Measurements from ENCODE around the gene LGALSL. TPM values are rescaled to one million over a fixed set of nuclear protein-coding genes. Genes with fewer than 3 reads are reported as not detected.

The LGALSL gene
- total RNA-seq, 4 donors from 2014 or later: 74.2 to 133 (median 106) TPM

DNA sequence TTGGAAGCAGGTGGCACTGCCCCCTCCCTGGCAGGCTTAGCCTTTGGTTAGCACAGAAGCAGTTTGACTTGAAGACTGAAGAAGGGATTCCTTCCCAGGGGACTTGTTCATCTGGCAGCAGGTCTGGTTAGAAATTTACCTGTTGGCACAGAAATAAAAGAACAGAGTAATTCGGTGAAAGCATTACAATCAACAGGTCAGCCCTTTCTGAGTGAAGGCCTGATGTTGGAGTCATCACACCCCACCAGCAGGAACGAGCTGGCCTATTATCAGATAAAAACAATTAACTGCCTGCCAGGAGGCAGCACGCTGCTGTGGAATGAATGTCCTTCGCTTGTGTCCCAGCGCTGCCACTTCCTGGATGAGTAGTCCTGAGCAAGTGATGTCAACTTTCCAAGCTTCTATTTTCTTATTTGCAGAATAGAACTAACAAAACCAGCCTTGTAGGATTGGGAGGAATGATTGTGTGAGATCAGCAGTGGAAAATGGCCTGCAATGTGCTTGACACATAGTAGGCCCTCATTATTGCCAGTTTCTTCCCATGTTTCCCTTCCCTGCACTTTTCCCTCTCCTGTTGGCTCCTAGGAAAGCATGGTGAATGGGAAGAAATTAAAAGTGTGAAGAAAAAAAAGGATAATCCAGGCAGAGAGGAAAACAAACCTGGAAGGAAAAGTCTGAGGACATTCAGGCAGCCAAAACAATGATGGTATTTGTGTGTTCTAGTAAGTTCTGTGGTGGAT, 29.0 kb downstream of the LGALSL start:
- H3K9me3 ChIP-seq: no peaks in the 10 kb centered on the region
- no peak for DNase-seq (ENCODE audit: low spot score in 2 of 2)
- H3K27me3 ChIP-seq: no peaks in the 10 kb centered on the region
- no peaks in the 10 kb centered on the region for H3K36me3 ChIP-seq
- no peak overlapping the region for H3K4me3 ChIP-seq
- peaks cover 42% of the 10 kb centered on the region for H3K4me1 ChIP-seq
- peak overlapping the region; percentile 32 for H3K27ac ChIP-seq
- 30% methylated on average over 5 of the region's 5 CpGs for WGBS
- TF ChIP-seq, protein P1, sequence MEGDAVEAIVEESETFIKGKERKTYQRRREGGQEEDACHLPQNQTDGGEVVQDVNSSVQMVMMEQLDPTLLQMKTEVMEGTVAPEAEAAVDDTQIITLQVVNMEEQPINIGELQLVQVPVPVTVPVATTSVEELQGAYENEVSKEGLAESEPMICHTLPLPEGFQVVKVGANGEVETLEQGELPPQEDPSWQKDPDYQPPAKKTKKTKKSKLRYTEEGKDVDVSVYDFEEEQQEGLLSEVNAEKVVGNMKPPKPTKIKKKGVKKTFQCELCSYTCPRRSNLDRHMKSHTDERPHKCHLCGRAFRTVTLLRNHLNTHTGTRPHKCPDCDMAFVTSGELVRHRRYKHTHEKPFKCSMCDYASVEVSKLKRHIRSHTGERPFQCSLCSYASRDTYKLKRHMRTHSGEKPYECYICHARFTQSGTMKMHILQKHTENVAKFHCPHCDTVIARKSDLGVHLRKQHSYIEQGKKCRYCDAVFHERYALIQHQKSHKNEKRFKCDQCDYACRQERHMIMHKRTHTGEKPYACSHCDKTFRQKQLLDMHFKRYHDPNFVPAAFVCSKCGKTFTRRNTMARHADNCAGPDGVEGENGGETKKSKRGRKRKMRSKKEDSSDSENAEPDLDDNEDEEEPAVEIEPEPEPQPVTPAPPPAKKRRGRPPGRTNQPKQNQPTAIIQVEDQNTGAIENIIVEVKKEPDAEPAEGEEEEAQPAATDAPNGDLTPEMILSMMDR (IDR thresholded peaks at IDR 0.05): no peak
- no peak for TF ChIP-seq POLR2AphosphoS5 (IDR thresholded peaks at IDR 0.05)
- no peak for TF ChIP-seq POLR2A (IDR thresholded peaks at IDR 0.05)
- TF ChIP-seq EP300 (IDR thresholded peaks at IDR 0.05): no peak

DNA sequence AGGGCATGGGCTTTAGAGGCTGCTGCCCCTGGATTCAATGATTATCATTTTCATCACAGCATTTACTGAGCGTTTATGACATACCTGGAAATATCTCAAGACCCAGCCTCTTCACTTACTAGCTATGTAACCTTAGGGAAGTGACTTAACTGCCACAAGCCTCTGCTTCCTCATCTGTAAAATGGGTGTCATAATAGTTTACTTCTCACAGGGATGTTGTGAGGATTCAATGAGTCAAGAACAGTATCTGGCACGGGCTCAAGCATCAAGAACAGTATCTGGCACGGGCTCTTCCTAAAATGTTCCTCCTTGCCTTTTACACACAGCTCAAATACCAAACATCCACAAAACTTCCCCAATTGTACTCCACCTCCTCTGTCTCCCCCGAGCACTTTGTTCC, 31.4 kb downstream of the LGALSL start:
- no peaks in the 10 kb centered on the region for H3K36me3 ChIP-seq
- peaks cover 42% of the 10 kb centered on the region for H3K4me1 ChIP-seq
- 44% methylated on average over 4 of the region's 4 CpGs for WGBS
- H3K4me3 ChIP-seq: no peak overlapping the region
- no peaks in the 10 kb centered on the region for H3K27me3 ChIP-seq
- TF ChIP-seq POLR2A (IDR thresholded peaks at IDR 0.05): no peak
- TF ChIP-seq EP300 (IDR thresholded peaks at IDR 0.05): no peak
- TF ChIP-seq, protein P1 (IDR thresholded peaks at IDR 0.05): no peak
- DNase-seq (ENCODE audit: low spot score in 2 of 2): no peak
- peak overlapping the region; percentile 73 for H3K27ac ChIP-seq
- H3K9me3 ChIP-seq: no peaks in the 10 kb centered on the region

DNA sequence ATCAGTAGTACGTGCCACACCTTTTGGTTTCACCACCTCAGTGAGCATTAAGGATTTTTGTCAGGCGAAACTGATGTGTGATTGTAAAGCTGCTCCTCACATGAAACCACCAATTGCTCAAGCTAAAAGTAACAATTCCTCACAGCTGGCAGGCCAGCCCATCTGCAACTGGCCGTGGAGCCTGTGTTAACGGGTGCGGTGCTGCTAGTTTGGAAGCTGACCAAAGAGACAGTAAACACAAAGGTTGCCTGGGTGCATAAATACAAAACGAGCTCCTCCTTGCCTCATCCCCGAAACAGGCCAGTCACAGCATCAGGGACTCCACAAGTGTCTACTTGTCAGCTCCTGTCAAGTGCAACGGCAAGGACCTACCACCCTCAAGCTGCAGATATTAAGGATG, 32.0 kb downstream of the LGALSL start:
- Histone ChIP-seq H3K4me1 (peaks cover 42% of the 10 kb centered on the region), H3K36me3 (no peaks in the 10 kb centered on the region), H3K4me3 (no peak overlapping the region), H3K27me3 (no peaks in the 10 kb centered on the region), H3K9me3 (no peaks in the 10 kb centered on the region), H3K27ac (peak overlapping the region; percentile 73)
- TF ChIP-seq EP300 (IDR thresholded peaks at IDR 0.05) (no peak), POLR2A (IDR thresholded peaks at IDR 0.05) (no peak), POLR2AphosphoS5 (IDR thresholded peaks at IDR 0.05) (peak in 2 of 3 donors; percentile 47 to 64)
- TF ChIP-seq, protein P1 (IDR thresholded peaks at IDR 0.05): no peak
- WGBS: 29% methylated on average over 8 of the region's 8 CpGs
- peak in 1 of 2 donors; percentile 71 for DNase-seq (ENCODE audit: low spot score in 2 of 2)

DNA sequence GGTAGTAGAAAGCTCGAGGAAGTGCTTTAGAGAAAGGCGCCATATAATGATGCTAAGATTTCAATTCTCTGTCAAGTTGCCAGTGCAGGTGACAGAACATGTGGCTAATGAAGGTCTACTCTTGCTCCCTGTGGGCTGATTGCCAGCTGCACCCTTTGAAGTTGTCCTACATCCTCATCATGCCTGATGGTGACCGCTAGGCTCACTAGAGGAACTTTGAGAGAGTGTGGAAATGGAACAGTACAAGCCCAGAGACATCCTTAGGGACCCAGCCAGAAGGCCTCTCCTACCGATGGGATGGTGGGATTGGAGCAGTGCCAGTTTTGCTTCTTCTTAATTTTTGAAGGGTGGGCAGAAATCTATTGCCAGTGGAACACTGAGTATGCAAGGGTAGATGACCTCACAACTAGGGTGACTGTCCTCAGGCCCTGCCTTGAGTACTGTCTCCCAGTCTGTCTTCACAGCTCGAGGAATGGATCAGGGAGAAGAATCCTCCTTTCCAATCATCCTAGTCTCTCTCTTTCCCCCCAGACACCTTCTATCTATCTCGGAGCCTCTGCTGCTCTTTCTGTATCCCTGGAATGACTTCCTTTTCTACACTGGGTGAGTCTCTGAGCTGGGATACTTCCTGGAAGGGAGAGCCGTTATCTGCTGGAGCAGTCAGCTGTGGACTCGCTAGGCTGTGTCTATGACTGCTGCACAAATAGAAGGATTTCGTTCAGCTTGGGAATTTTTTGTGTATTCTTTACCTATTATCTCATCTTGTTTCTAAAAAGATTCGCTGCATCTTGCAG, 33.5 kb downstream of the LGALSL start:
- DNase-seq (ENCODE audit: low spot score in 2 of 2): peak in 1 of 2 donors; percentile 65
- WGBS: 56% methylated on average over 10 of the region's 10 CpGs

More for the DNA sequence above, 33.5 kb downstream of the LGALSL start:
- no peaks in the 10 kb centered on the region for H3K36me3 ChIP-seq
- TF ChIP-seq, protein P1 (IDR thresholded peaks at IDR 0.05): no peak
- no peak for TF ChIP-seq EP300 (IDR thresholded peaks at IDR 0.05)
- no peak for TF ChIP-seq POLR2AphosphoS5 (IDR thresholded peaks at IDR 0.05)
- TF ChIP-seq POLR2A (IDR thresholded peaks at IDR 0.05): no peak
- no peaks in the 10 kb centered on the region for H3K9me3 ChIP-seq
- H3K27me3 ChIP-seq: no peaks in the 10 kb centered on the region
- H3K27ac ChIP-seq: peak overlapping the region; percentile 48
- no peak overlapping the region for H3K4me3 ChIP-seq
- H3K4me1 ChIP-seq: peaks cover 42% of the 10 kb centered on the region
